NCI-H524 treated with DMSO at 0.1 percent for 48 hours (cell line): ENCODE data around the gene SPRR2A.
"Not testable (repeated sequence)": the region's sequence is repeated elsewhere in the genome, so short reads cannot be mapped to it uniquely, and the experiment has no call there.

Experiments
- DNase-seq: peaks from one replicate; lab custom pipeline; 2025; lab: John Stamatoyannopoulos, UW

Gene SPRR2A

DNA sequence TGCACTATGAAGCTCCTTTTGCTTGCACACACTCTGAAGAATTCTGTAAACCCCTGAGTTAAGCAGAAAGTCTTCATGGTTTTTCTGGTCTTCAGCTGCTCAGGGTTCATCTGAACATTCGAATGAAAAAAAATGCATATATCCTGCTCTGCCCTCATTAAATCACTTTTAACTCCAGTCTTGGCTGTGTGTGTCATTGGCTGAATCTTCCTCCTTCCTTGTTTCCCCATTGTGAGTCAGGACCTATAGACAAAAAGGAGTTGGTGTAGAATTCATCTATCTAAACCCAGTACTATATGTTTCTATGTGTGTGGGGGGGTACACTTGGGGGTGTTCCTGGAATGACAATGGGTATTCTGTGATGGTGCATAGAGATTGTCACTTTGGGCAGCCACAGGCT, 32.9 kb downstream of the SPRR2A start:
- DNase-seq: no peak

DNA sequence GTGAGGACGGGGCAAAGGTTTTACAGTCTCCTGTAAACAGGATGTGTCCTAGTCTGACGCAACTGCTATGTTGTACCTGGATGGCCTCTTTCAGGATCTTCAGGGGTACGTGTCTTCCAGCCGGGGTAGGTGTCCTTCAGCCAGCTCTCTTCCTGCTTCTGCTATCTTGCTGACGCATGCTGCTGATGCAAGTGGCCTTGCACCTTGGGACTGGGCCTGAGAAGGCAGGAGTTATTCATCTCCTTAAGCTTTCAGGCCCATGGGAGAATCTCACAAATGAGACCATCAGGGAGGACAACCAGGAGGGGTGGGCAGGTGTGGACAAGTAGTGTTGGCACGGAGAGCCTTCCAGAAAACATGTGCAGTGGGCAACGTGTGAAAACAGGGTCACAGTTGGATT, 34.2 kb downstream of the SPRR2A start:
- DNase-seq: no peak

DNA sequence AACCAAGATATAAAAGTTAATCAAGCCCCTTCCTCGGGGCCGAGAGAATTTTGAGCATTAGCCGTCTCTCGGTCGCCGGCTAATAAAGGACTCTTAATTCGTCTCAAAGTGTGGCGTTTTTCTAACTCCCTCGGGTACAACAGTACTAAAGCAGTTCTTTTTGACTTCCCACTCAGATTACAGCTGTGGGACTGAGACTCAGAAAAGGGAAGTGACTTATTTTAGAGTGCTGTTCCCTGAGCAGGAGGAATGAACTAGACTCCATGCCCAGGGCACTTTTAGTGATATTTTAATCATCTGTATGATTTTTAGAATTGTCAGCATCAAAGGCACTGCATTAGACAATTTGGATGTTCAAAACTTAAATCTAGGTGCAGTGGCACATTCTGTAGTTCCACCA, 35.0 kb downstream of the SPRR2A start:
- DNase-seq: not testable (repeated sequence)

DNA sequence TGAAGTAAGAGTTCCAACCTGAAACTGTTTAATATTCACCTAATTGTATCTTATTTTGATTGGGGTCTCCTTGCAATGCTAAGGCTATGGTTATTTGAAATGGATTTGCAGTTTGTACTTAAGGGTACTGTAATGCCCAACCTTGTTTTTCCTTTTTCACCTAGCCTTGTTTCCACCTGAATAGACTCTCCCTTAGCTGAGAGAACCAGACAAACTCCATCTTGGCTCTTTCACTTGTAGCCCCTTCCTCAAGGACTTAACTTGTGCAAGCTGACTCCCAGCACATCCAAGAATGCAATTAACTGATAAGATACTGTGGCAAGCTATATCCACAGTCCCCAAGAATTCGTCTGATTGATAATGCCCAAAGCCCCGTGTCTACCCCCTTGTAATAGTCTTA, 35.5 kb downstream of the SPRR2A start:
- not testable (repeated sequence) for DNase-seq

DNA sequence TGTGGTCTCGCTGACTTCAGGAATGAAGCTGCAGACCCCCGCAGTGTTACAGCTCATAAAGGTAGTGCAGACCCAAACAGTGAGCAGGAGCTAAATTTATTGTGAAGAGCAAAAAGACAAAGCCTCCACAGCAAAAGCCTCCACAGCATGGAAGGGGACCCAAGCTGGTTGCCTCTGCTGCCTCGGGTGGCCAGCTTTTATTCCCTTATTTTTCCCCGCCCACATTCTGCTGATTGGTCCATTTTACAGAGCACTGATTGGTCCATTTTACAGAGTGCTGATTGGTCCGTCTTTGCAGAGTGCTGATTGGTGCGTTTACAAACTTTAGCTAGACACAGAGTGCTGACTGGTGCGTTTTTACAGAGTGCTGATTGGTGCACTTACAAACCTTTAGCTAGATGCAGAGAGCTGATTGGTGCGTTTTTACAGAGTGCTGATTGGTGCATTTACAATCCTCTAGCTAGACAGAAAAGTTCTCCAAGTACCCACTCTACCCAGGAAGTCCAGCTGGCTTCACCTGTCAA, 46.0 kb downstream of the SPRR2A start:
- not testable (repeated sequence) for DNase-seq
